ENCODE measurements around the gene DGKG.

DNA sequence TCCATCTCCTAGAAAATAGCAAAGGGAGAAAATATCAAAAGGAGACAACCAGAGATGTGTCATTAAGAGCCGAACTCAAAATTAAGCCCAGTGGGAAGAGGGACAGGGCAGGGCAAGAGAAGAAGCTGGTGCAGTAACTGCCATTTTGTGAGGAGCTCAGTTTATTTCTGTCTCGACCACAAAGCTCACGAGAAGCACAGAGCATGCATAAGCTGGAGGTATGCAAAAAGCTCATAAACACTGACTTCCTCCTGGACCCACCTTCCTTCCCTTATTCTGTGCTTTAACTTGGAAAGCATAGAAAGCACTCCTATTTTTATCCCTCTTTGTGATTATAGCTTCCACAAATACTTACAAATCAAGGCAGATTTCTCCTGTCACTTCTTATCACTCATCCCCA is 81.3 kb downstream of the DGKG start:
- TF ChIP-seq KDM1A (IDR thresholded peaks at IDR 0.05; ENCODE audit: low read depth) (no peak), POLR2A (IDR thresholded peaks at IDR 0.05; ENCODE audit: low read length) (no peak)

Data from A549 (cell line).